PC-3 (cell line): ENCODE results near the gene HHAT.

ENCODE experiments used
- EZH2 ChIP-seq: fragments of 300-600 bp; sonication (generic); IDR thresholded peaks from one replicate; pipeline ENCODE4 v1.6.1; 2017; ENCODE audit warnings: antibody characterized with exemption, mild to moderate bottlenecking, low read length; ENCODE audit not compliant: unreplicated experiment
- EZH2phosphoT487 ChIP-seq: fragments of 300-600 bp; sonication (generic); IDR thresholded peaks from 2 replicates; pipeline ENCODE4 v1.6.1; 2018; ENCODE audit warnings: mild to moderate bottlenecking, antibody characterized with exemption, low read length, borderline replicate concordance
- TF ChIP-seq, protein P1 (sequence below): fragments of 300-600 bp; sonication (generic); conservative IDR thresholded peaks from 2 replicates; pipeline ENCODE4 v1.5.1; 2017; ENCODE audit warnings: antibody characterized with exemption, low read depth, mild to moderate bottlenecking, low read length

DNA sequence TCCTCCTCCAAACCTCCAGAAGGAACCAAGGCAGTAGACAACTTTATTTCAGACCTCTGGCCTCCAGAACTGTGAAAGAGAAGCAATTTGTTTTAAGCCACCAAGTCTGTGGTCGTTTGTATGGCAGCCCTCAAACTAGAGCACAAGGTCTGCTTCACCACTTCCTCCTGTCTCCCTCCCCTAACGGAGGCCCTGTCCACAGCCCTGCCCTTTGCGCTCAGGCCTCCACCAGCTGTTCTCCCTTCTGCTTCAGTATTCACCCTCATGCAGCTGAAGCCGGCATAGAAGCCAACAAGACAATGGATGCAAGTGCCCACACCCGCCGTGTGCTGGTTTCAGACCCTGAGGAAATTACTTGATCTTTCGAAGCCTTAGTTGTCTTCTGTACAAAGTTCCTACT lies 364.1 kb downstream of the HHAT start:
- TF ChIP-seq, protein P1, sequence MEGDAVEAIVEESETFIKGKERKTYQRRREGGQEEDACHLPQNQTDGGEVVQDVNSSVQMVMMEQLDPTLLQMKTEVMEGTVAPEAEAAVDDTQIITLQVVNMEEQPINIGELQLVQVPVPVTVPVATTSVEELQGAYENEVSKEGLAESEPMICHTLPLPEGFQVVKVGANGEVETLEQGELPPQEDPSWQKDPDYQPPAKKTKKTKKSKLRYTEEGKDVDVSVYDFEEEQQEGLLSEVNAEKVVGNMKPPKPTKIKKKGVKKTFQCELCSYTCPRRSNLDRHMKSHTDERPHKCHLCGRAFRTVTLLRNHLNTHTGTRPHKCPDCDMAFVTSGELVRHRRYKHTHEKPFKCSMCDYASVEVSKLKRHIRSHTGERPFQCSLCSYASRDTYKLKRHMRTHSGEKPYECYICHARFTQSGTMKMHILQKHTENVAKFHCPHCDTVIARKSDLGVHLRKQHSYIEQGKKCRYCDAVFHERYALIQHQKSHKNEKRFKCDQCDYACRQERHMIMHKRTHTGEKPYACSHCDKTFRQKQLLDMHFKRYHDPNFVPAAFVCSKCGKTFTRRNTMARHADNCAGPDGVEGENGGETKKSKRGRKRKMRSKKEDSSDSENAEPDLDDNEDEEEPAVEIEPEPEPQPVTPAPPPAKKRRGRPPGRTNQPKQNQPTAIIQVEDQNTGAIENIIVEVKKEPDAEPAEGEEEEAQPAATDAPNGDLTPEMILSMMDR, result no peak
- no peak for TF ChIP-seq EZH2phosphoT487
- TF ChIP-seq EZH2, result no peak
